HL-60 (cell line): ENCODE data around the gene SECISBP2.
"Not testable (repeated sequence)": the region's sequence is repeated elsewhere in the genome, so short reads cannot be mapped to it uniquely, and the experiment has no call there.

Source experiments
- DNase-seq, 2 experiments: peaks; one replicate each; pipeline ENCODE4 v3.0.0-alpha.2; 2010 to 2020; ENCODE audit warnings: low read depth in 1 of 2, low spot score in 1 of 2
- H3K27ac ChIP-seq: fragments of 250-450 bp; sonication (Bioruptor Pico); replicated peaks from 2 replicates; pipeline ENCODE4 v1.5.1; 2020; ENCODE audit warnings: mild to moderate bottlenecking, moderate library complexity
- H3K27me3 ChIP-seq: fragments of 250-450 bp; sonication (Bioruptor Pico); 2 replicates; pipeline ENCODE4 v1.5.1; 2021; ENCODE audit warnings: mild to moderate bottlenecking, moderate library complexity; ENCODE audit not compliant: insufficient read depth, poor library complexity, severe bottlenecking
- H3K4me3 ChIP-seq: replicated peaks from 2 replicates; pipeline ENCODE4 v1.5.1; 2011; ENCODE audit warnings: mild to moderate bottlenecking, control low read depth, low read length; ENCODE audit not compliant: insufficient read depth
- GABPA ChIP-seq: IDR thresholded peaks from 2 replicates; pipeline ENCODE4 v1.6.1; 2012; ENCODE audit warnings: low read depth
- POLR2AphosphoS5 ChIP-seq: IDR thresholded peaks from 2 replicates; pipeline ENCODE4 v1.6.1; 2012; ENCODE audit warnings: low read depth
- SPI1 ChIP-seq: IDR thresholded peaks from 2 replicates; pipeline ENCODE4 v1.6.1; 2012; ENCODE audit warnings: low read depth, mild to moderate bottlenecking, borderline replicate concordance
- TF ChIP-seq, protein P1 (sequence below): IDR thresholded peaks from 2 replicates; pipeline ENCODE4 v1.6.1; 2012; ENCODE audit warnings: low read depth; ENCODE audit not compliant: insufficient replicate concordance
- TF ChIP-seq, protein P2 (sequence below): IDR thresholded peaks from one replicate; pipeline ENCODE4 v1.5.1; 2011; ENCODE audit warnings: low read length, control low read depth, inconsistent platforms; ENCODE audit not compliant: insufficient read depth

The SECISBP2 gene

DNA sequence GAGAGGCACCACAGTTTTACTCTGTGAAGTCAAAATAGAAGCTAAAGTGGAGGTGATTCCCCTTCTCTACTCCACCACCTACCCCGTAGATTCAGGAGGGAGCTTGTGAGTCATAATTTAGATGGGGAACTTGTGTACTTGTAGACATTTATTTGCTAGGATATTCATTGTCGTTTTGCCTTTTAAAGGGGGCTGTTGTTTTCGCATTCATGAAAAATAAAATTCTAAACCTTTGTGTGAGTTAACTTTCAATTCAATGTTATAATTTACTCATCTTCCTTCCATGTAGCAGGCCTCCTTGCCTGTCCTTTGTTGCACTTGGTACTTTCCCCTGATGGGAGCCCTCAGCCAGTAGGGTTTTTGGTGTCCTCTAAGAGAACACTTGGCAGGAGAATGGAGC, 22.0 kb downstream of the SECISBP2 start:
- no peak for DNase-seq
- no peaks in the 10 kb centered on the region for H3K27me3 ChIP-seq
- H3K27ac ChIP-seq, result no peak overlapping the region
- TF ChIP-seq, protein P1, sequence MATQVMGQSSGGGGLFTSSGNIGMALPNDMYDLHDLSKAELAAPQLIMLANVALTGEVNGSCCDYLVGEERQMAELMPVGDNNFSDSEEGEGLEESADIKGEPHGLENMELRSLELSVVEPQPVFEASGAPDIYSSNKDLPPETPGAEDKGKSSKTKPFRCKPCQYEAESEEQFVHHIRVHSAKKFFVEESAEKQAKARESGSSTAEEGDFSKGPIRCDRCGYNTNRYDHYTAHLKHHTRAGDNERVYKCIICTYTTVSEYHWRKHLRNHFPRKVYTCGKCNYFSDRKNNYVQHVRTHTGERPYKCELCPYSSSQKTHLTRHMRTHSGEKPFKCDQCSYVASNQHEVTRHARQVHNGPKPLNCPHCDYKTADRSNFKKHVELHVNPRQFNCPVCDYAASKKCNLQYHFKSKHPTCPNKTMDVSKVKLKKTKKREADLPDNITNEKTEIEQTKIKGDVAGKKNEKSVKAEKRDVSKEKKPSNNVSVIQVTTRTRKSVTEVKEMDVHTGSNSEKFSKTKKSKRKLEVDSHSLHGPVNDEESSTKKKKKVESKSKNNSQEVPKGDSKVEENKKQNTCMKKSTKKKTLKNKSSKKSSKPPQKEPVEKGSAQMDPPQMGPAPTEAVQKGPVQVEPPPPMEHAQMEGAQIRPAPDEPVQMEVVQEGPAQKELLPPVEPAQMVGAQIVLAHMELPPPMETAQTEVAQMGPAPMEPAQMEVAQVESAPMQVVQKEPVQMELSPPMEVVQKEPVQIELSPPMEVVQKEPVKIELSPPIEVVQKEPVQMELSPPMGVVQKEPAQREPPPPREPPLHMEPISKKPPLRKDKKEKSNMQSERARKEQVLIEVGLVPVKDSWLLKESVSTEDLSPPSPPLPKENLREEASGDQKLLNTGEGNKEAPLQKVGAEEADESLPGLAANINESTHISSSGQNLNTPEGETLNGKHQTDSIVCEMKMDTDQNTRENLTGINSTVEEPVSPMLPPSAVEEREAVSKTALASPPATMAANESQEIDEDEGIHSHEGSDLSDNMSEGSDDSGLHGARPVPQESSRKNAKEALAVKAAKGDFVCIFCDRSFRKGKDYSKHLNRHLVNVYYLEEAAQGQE, result no peak
- TF ChIP-seq, protein P2, sequence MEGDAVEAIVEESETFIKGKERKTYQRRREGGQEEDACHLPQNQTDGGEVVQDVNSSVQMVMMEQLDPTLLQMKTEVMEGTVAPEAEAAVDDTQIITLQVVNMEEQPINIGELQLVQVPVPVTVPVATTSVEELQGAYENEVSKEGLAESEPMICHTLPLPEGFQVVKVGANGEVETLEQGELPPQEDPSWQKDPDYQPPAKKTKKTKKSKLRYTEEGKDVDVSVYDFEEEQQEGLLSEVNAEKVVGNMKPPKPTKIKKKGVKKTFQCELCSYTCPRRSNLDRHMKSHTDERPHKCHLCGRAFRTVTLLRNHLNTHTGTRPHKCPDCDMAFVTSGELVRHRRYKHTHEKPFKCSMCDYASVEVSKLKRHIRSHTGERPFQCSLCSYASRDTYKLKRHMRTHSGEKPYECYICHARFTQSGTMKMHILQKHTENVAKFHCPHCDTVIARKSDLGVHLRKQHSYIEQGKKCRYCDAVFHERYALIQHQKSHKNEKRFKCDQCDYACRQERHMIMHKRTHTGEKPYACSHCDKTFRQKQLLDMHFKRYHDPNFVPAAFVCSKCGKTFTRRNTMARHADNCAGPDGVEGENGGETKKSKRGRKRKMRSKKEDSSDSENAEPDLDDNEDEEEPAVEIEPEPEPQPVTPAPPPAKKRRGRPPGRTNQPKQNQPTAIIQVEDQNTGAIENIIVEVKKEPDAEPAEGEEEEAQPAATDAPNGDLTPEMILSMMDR, result no peak
- TF ChIP-seq POLR2AphosphoS5, result no peak
- TF ChIP-seq SPI1, result no peak
- TF ChIP-seq GABPA, result no peak
- no peak overlapping the region for H3K4me3 ChIP-seq

DNA sequence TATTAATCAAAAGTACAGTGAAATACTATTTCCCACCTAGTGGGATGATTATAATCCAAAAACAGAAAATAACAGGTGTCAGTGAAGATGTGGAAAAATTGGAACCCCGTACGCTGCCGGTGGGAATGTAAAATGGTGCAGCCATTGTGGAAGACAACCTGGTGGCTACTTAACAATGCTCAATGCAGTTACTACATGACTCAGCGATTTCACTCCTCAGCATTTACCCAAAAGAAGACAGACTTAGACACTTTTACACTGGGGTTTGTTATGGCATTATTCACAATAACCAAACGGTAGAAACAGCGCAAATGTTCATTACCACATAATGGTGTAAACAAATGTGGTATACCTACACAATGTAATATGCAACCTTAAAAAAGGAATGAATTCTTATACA, 23.9 kb downstream of the SECISBP2 start:
- Histone ChIP-seq H3K4me3 (no peak overlapping the region), H3K27ac (no peak overlapping the region)
- no peak for TF ChIP-seq POLR2AphosphoS5
- TF ChIP-seq SPI1, result no peak
- TF ChIP-seq GABPA, result no peak
- TF ChIP-seq, protein P2, result no peak
- TF ChIP-seq, protein P1, result no peak

DNA sequence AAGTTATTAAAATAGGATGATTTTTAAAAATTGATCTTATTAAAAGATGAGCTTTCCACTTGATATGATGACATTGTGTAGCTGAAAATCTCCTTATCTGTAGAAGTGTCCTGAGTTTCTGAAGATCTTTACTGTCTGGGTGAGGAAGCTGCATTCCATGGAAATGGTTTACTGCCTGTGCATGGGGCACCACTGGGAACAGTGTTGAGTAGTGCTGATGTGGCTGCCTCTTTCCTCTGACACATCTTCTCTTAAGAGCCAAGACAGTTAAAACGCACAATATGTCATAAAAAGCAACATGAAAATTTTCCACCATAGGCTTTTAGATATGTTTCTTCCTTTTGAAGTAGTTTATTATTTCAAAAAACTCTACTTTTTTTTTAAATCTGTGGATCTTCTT, 24.6 kb downstream of the SECISBP2 start:
- TF ChIP-seq, protein P2, result no peak
- no peak for TF ChIP-seq SPI1
- TF ChIP-seq GABPA, result no peak
- TF ChIP-seq, protein P1, result no peak
- no peak for TF ChIP-seq POLR2AphosphoS5
- Histone ChIP-seq H3K27ac (no peak overlapping the region), H3K27me3 (no peaks in the 10 kb centered on the region), H3K4me3 (no peak overlapping the region)
- DNase-seq, result no peak

More for the DNA sequence above, 23.9 kb downstream of the SECISBP2 start:
- no peak for DNase-seq
- H3K27me3 ChIP-seq, result no peaks in the 10 kb centered on the region

DNA sequence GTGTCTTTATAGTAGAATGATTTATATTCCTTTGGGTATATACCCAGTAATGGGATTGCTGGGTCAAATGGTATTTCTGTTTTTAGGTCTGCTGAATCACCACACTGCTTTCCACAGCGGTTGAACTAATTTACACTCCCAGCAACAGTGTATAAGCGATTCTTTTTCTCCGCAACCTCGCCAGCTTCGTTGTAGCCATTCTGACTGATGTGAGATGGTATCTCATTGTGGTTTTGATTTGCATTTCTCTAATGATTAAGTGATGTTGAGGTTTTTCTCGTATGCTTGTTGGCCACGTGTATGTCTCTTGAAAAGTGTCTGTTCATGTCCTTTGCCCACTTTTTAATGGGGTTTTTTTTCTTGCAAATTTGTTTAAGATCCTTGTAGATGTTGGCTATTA, 25.5 kb downstream of the SECISBP2 start:
- DNase-seq, H3K27me3 ChIP-seq, H3K27ac ChIP-seq, H3K4me3 ChIP-seq: not testable (repeated sequence)
